ENCODE results near the gene NUP54. TPM values are rescaled to one million over a fixed set of nuclear protein-coding genes. Genes with fewer than 3 reads are reported as not detected.

NUP54 gene
- total RNA-seq, 2 donors from 2014 or later: 78.6 to 88.5 TPM

- WGBS, 2 experiments (ENCODE audit: insufficient coverage in 1 of 2, insufficient read length in 1 of 2): 70 to 71% methylated on average over 2 to 4 of the region's 5 CpGs
These were observed 39.6 kb downstream of the NUP54 start for GRCh38 chr4:76108467-76109181.

DNA sequence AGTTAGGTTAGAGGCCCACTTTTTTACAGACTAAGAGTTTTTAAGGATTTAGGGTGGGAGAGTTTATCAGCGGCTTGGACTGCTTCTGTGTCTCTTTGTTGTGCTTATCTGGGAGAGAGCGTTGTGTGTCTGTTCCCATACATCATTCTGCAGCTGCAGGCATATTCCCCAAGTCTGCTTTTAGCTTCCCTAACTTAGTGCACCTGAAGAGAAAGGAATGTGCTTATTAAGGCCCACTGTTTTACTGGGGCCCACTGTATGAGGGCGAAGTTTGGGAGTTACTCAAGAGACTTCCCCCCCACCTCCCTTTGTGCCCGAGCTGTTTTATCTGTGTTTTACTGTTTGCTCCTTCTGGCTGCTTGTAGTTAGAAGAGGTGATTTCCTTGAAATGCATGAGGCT lies 41.8 kb downstream of the NUP54 start:
- Histone ChIP-seq H3K9me3 (ENCODE audit: control insufficient read depth, low read length) (no peaks in the 10 kb centered on the region), H3K27ac (ENCODE audit: low read depth, low read length) (no peak overlapping the region), H3K4me1 (ENCODE audit: control insufficient read depth, insufficient read depth, low read length) (peaks cover 4% of the 10 kb centered on the region), H3K36me3 (ENCODE audit: control insufficient read depth, insufficient read depth, low read length) (no peaks in the 10 kb centered on the region), H3K4me3 (ENCODE audit: low read length) (no peak overlapping the region), H3K27me3 (ENCODE audit: control insufficient read depth, insufficient read depth, low read length, poor library complexity, severe bottlenecking) (no peaks in the 10 kb centered on the region), H3K9ac (ENCODE audit: extremely low read depth, low read length, poor library complexity, severe bottlenecking) (peak overlapping the region; percentile 13)
- Mint-ChIP-seq H3K4me1 (peaks cover 16% of the 10 kb centered on the region), H3K36me3 (ENCODE audit: low read depth) (no peaks in the 10 kb centered on the region), H3K9me3 (no peaks in the 10 kb centered on the region), H3K27ac (peak overlapping the region; percentile 55), H3K4me3 (no peak overlapping the region), H3K27me3 (ENCODE audit: insufficient read depth) (peaks cover 6% of the 10 kb centered on the region)
- no peak for DNase-seq
- 62% methylated on average over 4 of the region's 4 CpGs; no CpG with 5 or more reads in 1 of the 2 experiments for WGBS, 2 experiments (ENCODE audit: insufficient coverage in 1 of 2, insufficient read length in 1 of 2)
- TF ChIP-seq, protein P1, sequence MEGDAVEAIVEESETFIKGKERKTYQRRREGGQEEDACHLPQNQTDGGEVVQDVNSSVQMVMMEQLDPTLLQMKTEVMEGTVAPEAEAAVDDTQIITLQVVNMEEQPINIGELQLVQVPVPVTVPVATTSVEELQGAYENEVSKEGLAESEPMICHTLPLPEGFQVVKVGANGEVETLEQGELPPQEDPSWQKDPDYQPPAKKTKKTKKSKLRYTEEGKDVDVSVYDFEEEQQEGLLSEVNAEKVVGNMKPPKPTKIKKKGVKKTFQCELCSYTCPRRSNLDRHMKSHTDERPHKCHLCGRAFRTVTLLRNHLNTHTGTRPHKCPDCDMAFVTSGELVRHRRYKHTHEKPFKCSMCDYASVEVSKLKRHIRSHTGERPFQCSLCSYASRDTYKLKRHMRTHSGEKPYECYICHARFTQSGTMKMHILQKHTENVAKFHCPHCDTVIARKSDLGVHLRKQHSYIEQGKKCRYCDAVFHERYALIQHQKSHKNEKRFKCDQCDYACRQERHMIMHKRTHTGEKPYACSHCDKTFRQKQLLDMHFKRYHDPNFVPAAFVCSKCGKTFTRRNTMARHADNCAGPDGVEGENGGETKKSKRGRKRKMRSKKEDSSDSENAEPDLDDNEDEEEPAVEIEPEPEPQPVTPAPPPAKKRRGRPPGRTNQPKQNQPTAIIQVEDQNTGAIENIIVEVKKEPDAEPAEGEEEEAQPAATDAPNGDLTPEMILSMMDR (conservative IDR thresholded peaks at IDR 0.05): no peak

More at GRCh38 chr4:76108467-76109181, 39.6 kb downstream of the NUP54 start:
- DNase-seq: no peak
- Mint-ChIP-seq H3K4me3 (no peak overlapping the region), H3K9me3 (no peaks in the 10 kb centered on the region), H3K27ac (no peak overlapping the region), H3K36me3 (ENCODE audit: low read depth) (peaks cover 14% of the 10 kb centered on the region), H3K27me3 (ENCODE audit: insufficient read depth) (peaks cover 6% of the 10 kb centered on the region), H3K4me1 (peaks cover 8% of the 10 kb centered on the region)
- no peak overlapping the region for H3K27ac ChIP-seq (ENCODE audit: low read depth, low read length)
- no peak overlapping the region for H3K4me3 ChIP-seq (ENCODE audit: low read length)
- TF ChIP-seq, protein P1 (conservative IDR thresholded peaks at IDR 0.05): peak; percentile 62
- H3K9me3 ChIP-seq (ENCODE audit: control insufficient read depth, low read length): no peaks in the 10 kb centered on the region
- H3K4me1 ChIP-seq (ENCODE audit: control insufficient read depth, insufficient read depth, low read length): peaks cover 4% of the 10 kb centered on the region
- H3K27me3 ChIP-seq (ENCODE audit: control insufficient read depth, insufficient read depth, low read length, poor library complexity, severe bottlenecking): no peaks in the 10 kb centered on the region
- H3K9ac ChIP-seq (ENCODE audit: extremely low read depth, low read length, poor library complexity, severe bottlenecking): no peak overlapping the region
- peaks cover 17% of the 10 kb centered on the region for H3K36me3 ChIP-seq (ENCODE audit: control insufficient read depth, insufficient read depth, low read length)

DNA sequence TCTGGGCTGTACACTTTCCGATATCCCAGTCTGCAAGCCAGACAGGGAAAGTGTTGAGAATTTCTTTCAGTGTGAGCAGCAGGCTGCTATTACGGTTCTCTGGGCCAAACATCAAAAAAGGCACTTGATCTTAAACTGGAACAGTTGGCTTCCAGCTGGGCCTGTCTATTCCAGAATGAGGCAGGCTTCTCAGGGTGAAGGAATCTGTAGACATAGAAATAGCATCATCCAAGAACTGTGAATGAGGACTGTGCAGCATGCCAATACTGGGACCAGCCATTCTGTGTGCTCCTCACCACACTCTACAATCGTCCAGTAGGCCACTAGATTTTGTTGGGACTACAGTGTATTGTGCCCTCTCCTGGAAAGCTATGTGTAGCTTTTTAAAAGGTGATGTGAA lies 42.5 kb downstream of the NUP54 start:
- no peaks in the 10 kb centered on the region for H3K27me3 ChIP-seq (ENCODE audit: control insufficient read depth, insufficient read depth, low read length, poor library complexity, severe bottlenecking)
- peaks cover 4% of the 10 kb centered on the region for H3K4me1 ChIP-seq (ENCODE audit: control insufficient read depth, insufficient read depth, low read length)
- TF ChIP-seq, protein P1 (conservative IDR thresholded peaks at IDR 0.05): no peak
- 92 to 95% methylated on average over 3 of the region's 3 CpGs for WGBS, 2 experiments (ENCODE audit: insufficient coverage in 1 of 2, insufficient read length in 1 of 2)
- H3K36me3 Mint-ChIP-seq (ENCODE audit: low read depth): no peaks in the 10 kb centered on the region
- H3K4me3 Mint-ChIP-seq: no peak overlapping the region
- H3K4me3 ChIP-seq (ENCODE audit: low read length): no peak overlapping the region
- H3K27ac Mint-ChIP-seq: no peak overlapping the region
- H3K9ac ChIP-seq (ENCODE audit: extremely low read depth, low read length, poor library complexity, severe bottlenecking): no peak overlapping the region
- no peaks in the 10 kb centered on the region for H3K9me3 Mint-ChIP-seq
- no peaks in the 10 kb centered on the region for H3K9me3 ChIP-seq (ENCODE audit: control insufficient read depth, low read length)
- H3K4me1 Mint-ChIP-seq: peaks cover 16% of the 10 kb centered on the region
- no peaks in the 10 kb centered on the region for H3K36me3 ChIP-seq (ENCODE audit: control insufficient read depth, insufficient read depth, low read length)
- peaks cover 6% of the 10 kb centered on the region for H3K27me3 Mint-ChIP-seq (ENCODE audit: insufficient read depth)
- no peak for DNase-seq
- no peak overlapping the region for H3K27ac ChIP-seq (ENCODE audit: low read depth, low read length)
